IMR-90 (cell line): ENCODE measurements around the gene DEDD2. TPM values are rescaled to one million over a fixed set of nuclear protein-coding genes. Genes with fewer than 3 reads are reported as not detected.

Source experiments
- ATAC-seq: fragments of 200-7000 bp; cut with Tn5 transposase; 2 replicates; pipeline ENCODE4 v1.9.1; 2020; ENCODE audit warnings: low read depth, mild to moderate bottlenecking, moderate library complexity
- BruUV-seq: library from RNA; stranded (reverse); fragments of 400-500 nt; replicated peaks from 2 replicates; lab custom pipeline; 2021; lab: Mats Ljungman, UMichigan
- CTCF ChIA-PET: fragments of 300-600 bp; formaldehyde crosslinking; extraction: SDS; loops from one replicate; lab custom pipeline; 2021; ENCODE audit warnings: antibody characterized with exemption; lab: Yijun Ruan, JAX
- POLR2A ChIA-PET: fragments of 300-600 bp; sonication (Branson Sonifier 250); formaldehyde crosslinking; loops from one replicate; lab custom pipeline; 2022; ENCODE audit warnings: antibody characterized with exemption; ENCODE audit not compliant: unreplicated experiment; lab: Charles Lee
- DNase-seq: peaks from one replicate; pipeline ENCODE4 v3.0.0; 2013
- H2AFZ ChIP-seq: replicated peaks from 2 replicates; pipeline ENCODE3; 2013; ENCODE audit warnings: low read length, mild to moderate bottlenecking; ENCODE audit not compliant: poor library complexity
- H2AK5ac ChIP-seq: 2 replicates; pipeline ENCODE4 v1.6.1; 2013; ENCODE audit warnings: low read depth, low read length, inconsistent platforms
- H2AK9ac ChIP-seq: replicated peaks from 2 replicates; pipeline ENCODE3; 2013; ENCODE audit warnings: mild to moderate bottlenecking, low read depth, low read length, moderate library complexity; ENCODE audit not compliant: poor library complexity
- H2BK120ac ChIP-seq: 2 replicates; pipeline ENCODE4 v1.6.1; 2013; ENCODE audit warnings: low read depth, low read length, inconsistent platforms
- H2BK15ac ChIP-seq: 3 replicates; pipeline ENCODE4 v1.6.1; 2013; ENCODE audit warnings: low read depth, low read length, inconsistent platforms
- H2BK20ac ChIP-seq: 2 replicates; pipeline ENCODE4 v1.6.1; 2013; ENCODE audit warnings: low read depth, mild to moderate bottlenecking, inconsistent platforms, low read length, moderate library complexity
- H2BK5ac ChIP-seq: 2 replicates; pipeline ENCODE4 v1.6.1; 2013; ENCODE audit warnings: mild to moderate bottlenecking, low read depth, low read length, inconsistent platforms; ENCODE audit not compliant: poor library complexity, severe bottlenecking
- H3K14ac ChIP-seq: replicated peaks from 2 replicates; pipeline ENCODE4 v1.6.1; 2013; ENCODE audit warnings: low read depth, low read length, inconsistent platforms
- H3K18ac ChIP-seq: 2 replicates; pipeline ENCODE4 v1.6.1; 2013; ENCODE audit warnings: low read depth, low read length, control low read depth
- H3K23ac ChIP-seq: 2 replicates; pipeline ENCODE4 v1.6.1; 2013; ENCODE audit warnings: low read depth, low read length, inconsistent platforms
- H3K27ac ChIP-seq: 2 replicates; pipeline ENCODE4 v1.5.1; 2013; ENCODE audit warnings: mild to moderate bottlenecking, control low read depth, low read length; ENCODE audit not compliant: insufficient read depth
- H3K27me3 ChIP-seq: 2 replicates; pipeline ENCODE4 v1.6.1; 2013; ENCODE audit warnings: low read length; ENCODE audit not compliant: control insufficient read depth, insufficient read depth
- H3K36me3 ChIP-seq: 2 replicates; pipeline ENCODE4 v1.6.1; 2013; ENCODE audit warnings: low read length, mixed read lengths; ENCODE audit not compliant: control insufficient read depth, insufficient read depth
- H3K4ac ChIP-seq: 2 replicates; pipeline ENCODE4 v1.6.1; 2013; ENCODE audit warnings: low read depth, low read length, inconsistent platforms
- H3K4me1 ChIP-seq: 2 replicates; pipeline ENCODE4 v1.6.1; 2013; ENCODE audit warnings: low read length, mixed read lengths; ENCODE audit not compliant: control insufficient read depth, insufficient read depth
- H3K4me2 ChIP-seq: 2 replicates; pipeline ENCODE4 v1.6.1; 2013; ENCODE audit warnings: low read depth, mild to moderate bottlenecking, control low read depth, low read length, moderate library complexity
- H3K4me3 ChIP-seq: 2 replicates; pipeline ENCODE4 v1.5.1; 2013; ENCODE audit warnings: low read depth, mild to moderate bottlenecking, control low read depth, low read length, moderate library complexity; ENCODE audit not compliant: insufficient read depth
- H3K56ac ChIP-seq: 2 replicates; pipeline ENCODE4 v1.6.1; 2013; ENCODE audit warnings: low read length, inconsistent platforms; ENCODE audit not compliant: insufficient read depth; ENCODE audit errors: extremely low read depth
- H3K79me1 ChIP-seq, 2 experiments: 2 replicates each; pipeline ENCODE4 v1.6.1; 2013; ENCODE audit warnings: low read length in 2 of 2, inconsistent platforms in 1 of 2, low read depth in 1 of 2
- H3K9ac ChIP-seq: 2 replicates; pipeline ENCODE4 v1.6.1; 2013; ENCODE audit warnings: low read depth, low read length, control low read depth
- H3K9me1 ChIP-seq: 2 replicates; pipeline ENCODE4 v1.6.1; 2013; ENCODE audit warnings: low read length, inconsistent platforms; ENCODE audit not compliant: insufficient read depth
- H3K9me3 ChIP-seq: 2 replicates; pipeline ENCODE4 v1.6.1; 2013; ENCODE audit warnings: low read length; ENCODE audit not compliant: control insufficient read depth, insufficient read depth
- H4K20me1 ChIP-seq: 2 replicates; pipeline ENCODE4 v1.6.1; 2013; ENCODE audit warnings: low read length, inconsistent platforms; ENCODE audit not compliant: insufficient read depth
- H4K5ac ChIP-seq: 2 replicates; pipeline ENCODE4 v1.6.1; 2013; ENCODE audit warnings: mild to moderate bottlenecking, low read depth, low read length, control low read depth
- H4K8ac ChIP-seq, 2 experiments: 2 replicates each; pipeline ENCODE4 v1.6.1; 2013; ENCODE audit warnings: low read depth in 2 of 2, low read length in 2 of 2, control low read depth in 1 of 2, inconsistent platforms in 1 of 2
- H4K91ac ChIP-seq: 2 replicates; pipeline ENCODE4 v1.6.1; 2013; ENCODE audit warnings: low read depth, low read length, inconsistent platforms; ENCODE audit not compliant: insufficient read depth
- CTCF ChIP-seq: conservative IDR thresholded peaks from 2 replicates; pipeline ENCODE4 v1.5.1; 2012; ENCODE audit warnings: mild to moderate bottlenecking, low read depth, low read length, improper control_type of control experiment
- ELK1 ChIP-seq: fragments of 150-350 bp; IDR thresholded peaks from 2 replicates; pipeline ENCODE4 v1.6.1; 2016; ENCODE audit warnings: low read depth, mild to moderate bottlenecking, low read length, moderate library complexity, borderline replicate concordance
- MAZ ChIP-seq: IDR thresholded peaks from 2 replicates; pipeline ENCODE4 v1.6.1; 2012; ENCODE audit warnings: low read depth, mild to moderate bottlenecking, low read length, improper control_type of control experiment, moderate library complexity, borderline replicate concordance
- MXI1 ChIP-seq: IDR thresholded peaks from 2 replicates; pipeline ENCODE4 v1.6.1; 2012; ENCODE audit warnings: low read depth, mild to moderate bottlenecking, low read length, moderate library complexity, borderline replicate concordance
- RAD21 ChIP-seq: IDR thresholded peaks from 2 replicates; pipeline ENCODE4 v1.6.1; 2012; ENCODE audit warnings: low read length, improper control_type of control experiment
- RCOR1 ChIP-seq: IDR thresholded peaks from 2 replicates; pipeline ENCODE4 v1.6.1; 2012; ENCODE audit warnings: mild to moderate bottlenecking, low read length, improper control_type of control experiment; ENCODE audit not compliant: insufficient replicate concordance
- RFX5 ChIP-seq: IDR thresholded peaks from 2 replicates; pipeline ENCODE4 v1.8.0; 2012; ENCODE audit warnings: low read depth, mild to moderate bottlenecking, low read length, moderate library complexity
- SMC3 ChIP-seq: fragments of 150-350 bp; IDR thresholded peaks from 2 replicates; pipeline ENCODE4 v1.6.1; 2016; ENCODE audit warnings: low read depth, mild to moderate bottlenecking, antibody characterized with exemption, low read length, moderate library complexity
- USF2 ChIP-seq: fragments of 150-350 bp; IDR thresholded peaks from 2 replicates; pipeline ENCODE4 v1.6.1; 2017; ENCODE audit warnings: mild to moderate bottlenecking, antibody characterized with exemption, low read length, low read depth
- WGBS, 2 experiments: methylation state at CpG; one replicate each; pipeline versions ENCODE4 v1.1.5 to v1.1.7; 2013; ENCODE audit warnings: missing lambda C conversion rate in 2 of 2; ENCODE audit not compliant: insufficient read length in 1 of 2; ENCODE audit errors: extremely low coverage in 2 of 2; 5-methylcytosine and 5-hydroxymethylcytosine counted together
- dilution Hi-C: fragments of 300-500 bp; cut with HindIII; formaldehyde crosslinking; loops from one replicate; pipeline ENCODE4 v1.14.3; 2018; ENCODE audit warnings: low sequenced_read_pairs; ENCODE audit not compliant: unreplicated experiment
- in situ Hi-C: fragments of 300-500 bp; cut with MboI; formaldehyde crosslinking; loops from 3 replicates; pipeline ENCODE4 v1.14.3; 2019; ENCODE audit warnings: low sequenced_read_pairs, inconsistent platforms, mixed read lengths
- intact Hi-C: fragments of 100-400 bp; cut with micrococcal nuclease; formaldehyde crosslinking; loops from 2 replicates; pipeline ENCODE4 v1.10.0; 2022
- polyA plus RNA-seq, 3 experiments: library from polyadenylated mRNA; depleted of rRNA; stranded (reverse); fragments of >200 nt; gene quantifications; 2 replicates each; pipeline ENCODE4 v1.2.3, GENCODE V29; 2012; ENCODE audit warnings: low replicate concordance in 1 of 3
- total RNA-seq: library from RNA; depleted of rRNA; stranded (reverse); fragments of >200 nt; gene quantifications from 2 replicates; pipeline ENCODE4 v1.2.3, GENCODE V29; 2012

The DEDD2 gene
- total and polyA plus RNA-seq, 2 of the 4 experiments (the other 2 are of a cell fraction) = 8.2 to 21.0 TPM

- in situ Hi-C loops (no loop called here), intact Hi-C loops (no loop called here), dilution Hi-C loops (no loop called here)
- CTCF ChIA-PET = interaction anchor here (0.6 kb wide), 1 partner anchor 16 kb away, joined by 3 read pairs; no protein-coding TSS in a partner anchor
- Histone ChIP-seq H2BK15ac (no peak overlapping the region), H2AFZ (no peak overlapping the region), H3K27me3 (no peaks in the 10 kb centered on the region), H3K4ac (no peak overlapping the region), H4K20me1 (peaks cover 54% of the 10 kb centered on the region), H3K4me2 (no peak overlapping the region), H4K8ac (no peak overlapping the region), H2BK120ac (no peak overlapping the region), H3K79me1 (peaks cover 33 to 77% of the 10 kb centered on the region in 2 experiments; a peak in 3 of 4 replicates), H3K27ac (no peak overlapping the region), H3K36me3 (peaks cover 62% of the 10 kb centered on the region), H3K23ac (no peak overlapping the region), H2AK9ac (no peak overlapping the region), H3K14ac (no peak overlapping the region), H2AK5ac (no peak overlapping the region), H3K4me3 (no peak overlapping the region), H3K4me1 (no peaks in the 10 kb centered on the region), H2BK20ac (no peak overlapping the region), H3K9me1 (peaks cover 4% of the 10 kb centered on the region; the same call in 1 of the 2 replicates), H4K91ac (no peak overlapping the region), H3K9me3 (no peaks in the 10 kb centered on the region), H2BK5ac (no peak overlapping the region), H3K18ac (no peak overlapping the region), H4K5ac (no peak overlapping the region), H3K9ac (no peak overlapping the region), H3K56ac (no peak overlapping the region)
- TF ChIP-seq CTCF (no peak), SMC3 (no peak), USF2 (no peak), RAD21 (no peak), MAZ (no peak), MXI1 (no peak), ELK1 (no peak), RFX5 (no peak), RCOR1 (no peak)
- 83% methylated on average over 3 of the region's 5 CpGs; no CpG with 5 or more reads in 1 of the 2 experiments for WGBS, 2 experiments
- DNase-seq = no peak
- ATAC-seq = no peak
- BruUV-seq = no TSS peak
- POLR2A ChIA-PET = interaction anchor here (0.6 kb wide), 1 partner anchor 115 kb away, joined by 4 read pairs; no protein-coding TSS in a partner anchor
These were observed 17.7 kb upstream of the DEDD2 start for GRCh38 chr19:42235181-42235580.
